GM23248 (cell line): Measurements from ENCODE around the gene ABHD6.

Experiments used
- EZH2 ChIP-seq: fragments of 200-600 bp; sonication (generic); IDR thresholded peaks from 2 replicates; pipeline ENCODE4 v1.6.1; 2018; ENCODE audit warnings: antibody characterized with exemption, mild to moderate bottlenecking; ENCODE audit not compliant: insufficient read depth, poor library complexity, severe bottlenecking
- EZH2phosphoT487 ChIP-seq: fragments of 200-600 bp; sonication (generic); IDR thresholded peaks from 2 replicates; pipeline ENCODE4 v1.6.1; 2018; ENCODE audit warnings: antibody characterized with exemption, moderate library complexity, mild to moderate bottlenecking, low read depth; ENCODE audit not compliant: insufficient read depth

DNA sequence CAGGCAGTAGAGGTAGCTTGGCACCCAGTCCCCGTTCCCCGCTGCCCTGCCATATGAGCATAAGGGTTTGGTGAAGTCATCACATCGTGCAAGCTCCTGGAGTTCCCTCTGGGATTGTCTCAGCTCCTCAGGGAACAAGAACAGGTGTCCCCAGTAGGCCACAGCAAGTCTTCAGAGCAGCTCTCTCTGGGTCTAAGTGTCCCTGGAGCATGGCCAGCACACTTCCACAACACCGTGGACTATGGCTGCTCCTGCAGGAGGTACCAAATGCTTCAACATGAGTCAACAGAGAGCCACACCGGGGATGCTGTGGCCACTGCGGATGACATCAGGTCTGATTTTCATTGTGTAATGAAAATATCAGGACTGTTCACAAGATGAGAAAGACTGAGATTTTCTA is 23.1 kb downstream of the ABHD6 start:
- no peak for TF ChIP-seq EZH2
- no peak for TF ChIP-seq EZH2phosphoT487
